HepG2 (cell line): ENCODE measurements around the gene CPLANE1. TPM values are rescaled to one million over a fixed set of nuclear protein-coding genes. Genes with fewer than 3 reads are reported as not detected.

Source experiments
- ATAC-seq: fragments of 200-7000 bp; cut with Tn5 transposase; 3 replicates; pipeline ENCODE4 v1.9.1; 2020; ENCODE audit warnings: mild to moderate bottlenecking, moderate library complexity
- BruUV-seq: library from RNA; stranded (reverse); fragments of 400-500 nt; replicated peaks from 2 replicates; lab custom pipeline; 2021; lab: Mats Ljungman, UMichigan
- CTCF ChIA-PET: fragments of 300-600 bp; formaldehyde crosslinking; extraction: SDS; loops from one replicate; lab custom pipeline; 2021; ENCODE audit warnings: low total read pairs, inconsistent platforms, low intra/inter-chr PET ratio; lab: Yijun Ruan, JAX
- POLR2A ChIA-PET: fragments of 350-600 bp; sonication (Branson Sonifier 250); formaldehyde crosslinking; loops from one replicate; lab custom pipeline; 2020; ENCODE audit warnings: antibody characterized with exemption, inconsistent platforms; lab: Yijun Ruan, JAX
- DNase-seq: peaks from one replicate; pipeline ENCODE4 v3.0.0-alpha.2; 2015; ENCODE audit warnings: low spot score
- FAIRE-seq: peaks from 3 replicates; lab custom pipeline; 2011; peaks lifted over from hg19 to GRCh38; lab: Jason Lieb, UNC
- H2AFZ ChIP-seq: one replicate; pipeline ENCODE4 v1.6.1; 2011; ENCODE audit warnings: low read length, inconsistent platforms
- H3K27ac ChIP-seq: fragments of 300-600 bp; 3 replicates; pipeline ENCODE4 v1.8.0; 2011; ENCODE audit warnings: mixed run types, mild to moderate bottlenecking, mixed read lengths, low read length, inconsistent platforms; ENCODE audit not compliant: insufficient read depth; ENCODE audit errors: extremely low read length
- H3K27me3 ChIP-seq, 2 experiments: fragments of 200-600 bp in 1 of 2; 2 replicates in 1 of 2; 3 replicates in 1 of 2; pipeline versions ENCODE4 v1.6.0 to v1.8.0; 2011; ENCODE audit warnings: low read length in 2 of 2, mild to moderate bottlenecking in 2 of 2, moderate library complexity in 2 of 2, inconsistent platforms in 1 of 2; ENCODE audit not compliant: insufficient read depth in 2 of 2, control insufficient read depth in 1 of 2
- H3K36me3 ChIP-seq, 2 experiments: fragments of 200-600 bp in 1 of 2; replicated peaks in 1 of 2; 2 replicates in 1 of 2; 3 replicates in 1 of 2; pipeline versions ENCODE4 v1.5.1 to v1.8.0; 2011; ENCODE audit warnings: low read length in 2 of 2, inconsistent platforms in 1 of 2; ENCODE audit not compliant: insufficient read depth in 2 of 2, control insufficient read depth in 1 of 2
- H3K4me1 ChIP-seq: 2 replicates; pipeline ENCODE4 v1.5.1; 2012; ENCODE audit warnings: low read length, inconsistent platforms; ENCODE audit not compliant: insufficient read depth
- H3K4me2 ChIP-seq: 2 replicates; pipeline ENCODE4 v1.6.0; 2011; ENCODE audit warnings: low read depth, low read length, inconsistent platforms
- H3K4me3 ChIP-seq, 3 experiments: fragments of 200-600 bp in 1 of 3; sonication (generic), shearing (Covaris generic) in 1 of 3; replicated peaks in 1 of 3; 2 replicates each; pipeline ENCODE4 v1.5.1; 2011 to 2016; ENCODE audit warnings: low read length in 3 of 3, inconsistent platforms in 2 of 3, low read depth in 2 of 3, mild to moderate bottlenecking in 2 of 3, control low read depth in 1 of 3, mixed read lengths in 1 of 3; ENCODE audit not compliant: insufficient read depth in 1 of 3
- H3K79me2 ChIP-seq: one replicate; pipeline ENCODE4 v1.6.1; 2011; ENCODE audit warnings: low read length, inconsistent platforms; ENCODE audit not compliant: insufficient read depth
- H3K9ac ChIP-seq: 2 replicates; pipeline ENCODE4 v1.6.0; 2011; ENCODE audit warnings: mild to moderate bottlenecking, low read depth, low read length, inconsistent platforms; ENCODE audit not compliant: insufficient read depth
- H3K9me3 ChIP-seq: 2 replicates; pipeline ENCODE4 v1.5.1; 2012; ENCODE audit warnings: mild to moderate bottlenecking, low read length
- H4K20me1 ChIP-seq: 2 replicates; pipeline ENCODE4 v1.6.0; 2011; ENCODE audit warnings: inconsistent platforms, mild to moderate bottlenecking, low read length, moderate library complexity; ENCODE audit not compliant: insufficient read depth
- CBX5 ChIP-seq: sonication (generic); formaldehyde crosslinking; IDR thresholded peaks from 2 replicates; pipeline ENCODE4 v1.4.0; 2020; ENCODE audit warnings: missing genetic modification reagents, borderline replicate concordance
- CHCHD3 ChIP-seq: sonication (generic); formaldehyde crosslinking; IDR thresholded peaks from 2 replicates; pipeline ENCODE4 v1.8.0; 2022; ENCODE audit warnings: mild to moderate bottlenecking, missing genetic modification reagents, moderate library complexity
- ESRRA ChIP-seq: sonication (generic); formaldehyde crosslinking; IDR thresholded peaks from 2 replicates; pipeline ENCODE4 v1.5.1; 2020; ENCODE audit warnings: mild to moderate bottlenecking, low read depth, missing genetic modification reagents
- FOXM1 ChIP-seq: sonication (generic); formaldehyde crosslinking; IDR thresholded peaks from 2 replicates; pipeline ENCODE4 v1.5.0; 2020; ENCODE audit warnings: missing genetic modification reagents
- HNF4A ChIP-seq: sonication (generic); formaldehyde crosslinking; IDR thresholded peaks from 2 replicates; pipeline ENCODE4 v1.4.0; 2020; ENCODE audit warnings: missing genetic modification reagents
- RCOR2 ChIP-seq: IDR thresholded peaks from 2 replicates; pipeline ENCODE4 v1.6.1; 2016; ENCODE audit warnings: missing biosample characterization, missing genetic modification reagents
- RXRB ChIP-seq: IDR thresholded peaks from 2 replicates; pipeline ENCODE4 v1.6.1; 2016; ENCODE audit warnings: borderline replicate concordance, missing genetic modification reagents, missing compliant biosample characterization
- ZFAT ChIP-seq: sonication (generic); formaldehyde crosslinking; conservative IDR thresholded peaks from 2 replicates; pipeline ENCODE4 v1.8.1; 2023; ENCODE audit warnings: missing genetic modification reagents, inconsistent platforms
- ZMYM3 ChIP-seq: sonication (generic); formaldehyde crosslinking; IDR thresholded peaks from 2 replicates; pipeline ENCODE4 v1.5.1; 2020; ENCODE audit warnings: mild to moderate bottlenecking, missing genetic modification reagents
- ZNF256 ChIP-seq: sonication (generic); formaldehyde crosslinking; conservative IDR thresholded peaks from 2 replicates; pipeline ENCODE4 v1.4.0; 2020; ENCODE audit warnings: missing genetic modification reagents
- ZNF496 ChIP-seq: sonication (generic); formaldehyde crosslinking; IDR thresholded peaks from 2 replicates; pipeline ENCODE4 v1.8.1; 2023; ENCODE audit warnings: mild to moderate bottlenecking, moderate library complexity, missing genetic modification reagents; ENCODE audit not compliant: insufficient replicate concordance
- ZNF607 ChIP-seq: sonication (generic); formaldehyde crosslinking; IDR thresholded peaks from 2 replicates; pipeline ENCODE4 v1.5.1; 2020; ENCODE audit warnings: missing genetic modification reagents, mild to moderate bottlenecking, borderline replicate concordance
- WGBS: methylation state at CpG from one replicate; pipeline ENCODE4 v1.1.6; 2017; ENCODE audit warnings: low lambda C conversion rate; 5-methylcytosine and 5-hydroxymethylcytosine counted together
- in situ Hi-C: cut with HindIII; loops from 2 replicates; pipeline ENCODE4 v1.10.0; 2017; ENCODE audit warnings: low pct_unique_long_range_greater_than_20kb; ENCODE audit not compliant: extremely low pct_ligation_motif_present
- intact Hi-C: fragments of 100-400 bp; cut with micrococcal nuclease; formaldehyde crosslinking; loops from one replicate; pipeline ENCODE4 v1.10.0; 2022; ENCODE audit not compliant: unreplicated experiment
- polyA plus RNA-seq, 8 experiments: library from polyadenylated mRNA; depleted of rRNA in 3 of 8; stranded (reverse) in 7 of 8; unstranded in 1 of 8; fragments of >200 nt; fragmentation: Illumina TruSeq in 4 of 8; extraction: Trizol in 4 of 8; gene quantifications; 2 replicates each; pipeline versions ENCODE4 v1.2.1 to v1.2.3, GENCODE V29; 2011 to 2016; ENCODE audit warnings: low read depth in 4 of 8, missing spikeins in 1 of 8, mixed read lengths in 1 of 8; ENCODE audit not compliant: insufficient read depth in 1 of 8
- total RNA-seq, 5 experiments: library from RNA; depleted of rRNA; stranded (reverse); fragments of >200 nt; fragmentation: Illumina TruSeq; extraction: Trizol; gene quantifications; 2 replicates each; pipeline ENCODE4 v1.2.3, GENCODE V29; 2016; ENCODE audit warnings: low read depth in 1 of 5
- TF ChIP-seq, protein P1 (sequence below): sonication (generic); formaldehyde crosslinking; conservative IDR thresholded peaks from 2 replicates; pipeline ENCODE4 v1.4.0; 2020; ENCODE audit warnings: mild to moderate bottlenecking, missing genetic modification reagents, moderate library complexity
- TF ChIP-seq, protein P2 (sequence below): sonication (generic); formaldehyde crosslinking; IDR thresholded peaks from 2 replicates; pipeline ENCODE4 v1.8.0; 2022; ENCODE audit warnings: mild to moderate bottlenecking, missing genetic modification reagents; ENCODE audit not compliant: insufficient replicate concordance

Gene CPLANE1
- total and polyA plus RNA-seq, 2 of the 13 experiments (the other 11 are each of a cell fraction or from before 2014, with no cell fraction given), result 6.3 to 9.9 TPM

DNA sequence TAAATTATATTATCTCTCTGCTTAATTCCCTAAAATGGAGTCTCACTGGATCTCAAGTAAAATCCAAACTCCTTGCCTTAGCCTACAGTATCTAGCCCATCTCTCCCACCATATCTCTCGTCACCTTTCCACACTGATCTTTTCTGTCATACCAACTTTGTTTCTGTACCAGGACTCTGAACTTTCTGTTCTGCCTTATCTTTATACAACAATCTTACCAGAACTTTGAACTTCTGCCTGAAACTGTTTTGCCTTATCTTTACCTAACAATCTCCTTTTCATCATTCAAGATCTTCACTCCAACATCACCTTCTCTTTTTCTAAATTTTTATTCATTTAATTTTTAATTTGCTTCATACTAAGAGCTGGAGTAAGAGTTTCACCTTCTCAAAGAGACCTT, 139.0 kb downstream of the CPLANE1 start:
- H3K36me3 ChIP-seq, result peaks cover 1 to 5% of the 10 kb centered on the region in 2 experiments; a peak in 1 of 5 replicates
- no peak overlapping the region for H2AFZ ChIP-seq
- in situ Hi-C loops, result no loop called here
- H3K79me2 ChIP-seq, result no peaks in the 10 kb centered on the region
- H3K27me3 ChIP-seq, result no peaks in the 10 kb centered on the region
- no peak overlapping the region for H3K4me3 ChIP-seq
- ChIA-PET POLR2A (no interaction called here), CTCF (no interaction called here)
- peaks cover 13% of the 10 kb centered on the region for H3K4me1 ChIP-seq
- no TSS peak for BruUV-seq
- no peak overlapping the region for H3K4me2 ChIP-seq
- no peak for DNase-seq
- no peak overlapping the region for H3K9ac ChIP-seq
- no peaks in the 10 kb centered on the region for H3K9me3 ChIP-seq
- no peak for TF ChIP-seq ZFAT (CRISPR knock-in tag)
- peak; percentile 61 for TF ChIP-seq HNF4A (CRISPR knock-in tag)
- TF ChIP-seq FOXM1 (CRISPR knock-in tag), result no peak
- TF ChIP-seq ZMYM3 (CRISPR knock-in tag), result no peak
- TF ChIP-seq RXRB (CRISPR knock-in tag), result no peak
- TF ChIP-seq, protein P1, sequence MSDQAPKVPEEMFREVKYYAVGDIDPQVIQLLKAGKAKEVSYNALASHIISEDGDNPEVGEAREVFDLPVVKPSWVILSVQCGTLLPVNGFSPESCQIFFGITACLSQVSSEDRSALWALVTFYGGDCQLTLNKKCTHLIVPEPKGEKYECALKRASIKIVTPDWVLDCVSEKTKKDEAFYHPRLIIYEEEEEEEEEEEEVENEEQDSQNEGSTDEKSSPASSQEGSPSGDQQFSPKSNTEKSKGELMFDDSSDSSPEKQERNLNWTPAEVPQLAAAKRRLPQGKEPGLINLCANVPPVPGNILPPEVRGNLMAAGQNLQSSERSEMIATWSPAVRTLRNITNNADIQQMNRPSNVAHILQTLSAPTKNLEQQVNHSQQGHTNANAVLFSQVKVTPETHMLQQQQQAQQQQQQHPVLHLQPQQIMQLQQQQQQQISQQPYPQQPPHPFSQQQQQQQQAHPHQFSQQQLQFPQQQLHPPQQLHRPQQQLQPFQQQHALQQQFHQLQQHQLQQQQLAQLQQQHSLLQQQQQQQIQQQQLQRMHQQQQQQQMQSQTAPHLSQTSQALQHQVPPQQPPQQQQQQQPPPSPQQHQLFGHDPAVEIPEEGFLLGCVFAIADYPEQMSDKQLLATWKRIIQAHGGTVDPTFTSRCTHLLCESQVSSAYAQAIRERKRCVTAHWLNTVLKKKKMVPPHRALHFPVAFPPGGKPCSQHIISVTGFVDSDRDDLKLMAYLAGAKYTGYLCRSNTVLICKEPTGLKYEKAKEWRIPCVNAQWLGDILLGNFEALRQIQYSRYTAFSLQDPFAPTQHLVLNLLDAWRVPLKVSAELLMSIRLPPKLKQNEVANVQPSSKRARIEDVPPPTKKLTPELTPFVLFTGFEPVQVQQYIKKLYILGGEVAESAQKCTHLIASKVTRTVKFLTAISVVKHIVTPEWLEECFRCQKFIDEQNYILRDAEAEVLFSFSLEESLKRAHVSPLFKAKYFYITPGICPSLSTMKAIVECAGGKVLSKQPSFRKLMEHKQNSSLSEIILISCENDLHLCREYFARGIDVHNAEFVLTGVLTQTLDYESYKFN (CRISPR knock-in tag), result 0 out of 2 replicates have a peak, but pooled peaks have one; percentile 30
- no peak for TF ChIP-seq ZNF607 (CRISPR knock-in tag)
- TF ChIP-seq ESRRA (CRISPR knock-in tag), result no peak
- TF ChIP-seq CBX5 (CRISPR knock-in tag), result no peak
- TF ChIP-seq, protein P2, sequence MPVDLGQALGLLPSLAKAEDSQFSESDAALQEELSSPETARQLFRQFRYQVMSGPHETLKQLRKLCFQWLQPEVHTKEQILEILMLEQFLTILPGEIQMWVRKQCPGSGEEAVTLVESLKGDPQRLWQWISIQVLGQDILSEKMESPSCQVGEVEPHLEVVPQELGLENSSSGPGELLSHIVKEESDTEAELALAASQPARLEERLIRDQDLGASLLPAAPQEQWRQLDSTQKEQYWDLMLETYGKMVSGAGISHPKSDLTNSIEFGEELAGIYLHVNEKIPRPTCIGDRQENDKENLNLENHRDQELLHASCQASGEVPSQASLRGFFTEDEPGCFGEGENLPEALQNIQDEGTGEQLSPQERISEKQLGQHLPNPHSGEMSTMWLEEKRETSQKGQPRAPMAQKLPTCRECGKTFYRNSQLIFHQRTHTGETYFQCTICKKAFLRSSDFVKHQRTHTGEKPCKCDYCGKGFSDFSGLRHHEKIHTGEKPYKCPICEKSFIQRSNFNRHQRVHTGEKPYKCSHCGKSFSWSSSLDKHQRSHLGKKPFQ (CRISPR knock-in tag), result no peak
- no peak for TF ChIP-seq CHCHD3 (CRISPR knock-in tag)
- no peak for TF ChIP-seq ZNF496 (CRISPR knock-in tag)
- TF ChIP-seq ZNF256, result no peak
- TF ChIP-seq RCOR2 (CRISPR knock-in tag), result no peak
- intact Hi-C loops, result loop anchor here (5.0 kb wide), 1 partner anchor 393 kb away; no protein-coding TSS in a partner anchor
- ATAC-seq, result peak; percentile 41; the same call in 2 of the 3 replicates
- no peak for FAIRE-seq
- 65% methylated on average over 1 of the region's 1 CpG for WGBS
- H3K27ac ChIP-seq, result no peak overlapping the region
- H4K20me1 ChIP-seq, result no peaks in the 10 kb centered on the region
